HEK293T (cell line): Measurements from ENCODE around the gene FBXO15.

Source experiments
- CTCF ChIA-PET: fragments of 350-600 bp; formaldehyde crosslinking; extraction: SDS; loops from one replicate; lab custom pipeline; 2021; ENCODE audit warnings: antibody characterized with exemption, inconsistent platforms; lab: Yijun Ruan, JAX
- POLR2A ChIA-PET: fragments of 350-600 bp; formaldehyde crosslinking; extraction: SDS; loops from one replicate; lab custom pipeline; 2020; ENCODE audit warnings: antibody characterized with exemption, inconsistent platforms; lab: Yijun Ruan, JAX
- DNase-seq: peaks from one replicate; pipeline ENCODE4 v3.0.0; 2012; ENCODE audit warnings: mixed read lengths; ENCODE audit errors: extremely low spot score
- ARNT ChIP-seq: fragments of 450-650 bp; IDR thresholded peaks from 2 replicates; pipeline ENCODE4 v1.6.1; 2017; ENCODE audit warnings: mild to moderate bottlenecking
- BHLHE40 ChIP-seq: fragments of 450-650 bp; IDR thresholded peaks from 2 replicates; pipeline ENCODE4 v1.6.1; 2016; ENCODE audit warnings: mild to moderate bottlenecking, moderate library complexity, borderline replicate concordance
- CTBP1 ChIP-seq: fragments of 450-650 bp; IDR thresholded peaks from 2 replicates; pipeline ENCODE4 v1.6.1; 2016; ENCODE audit warnings: borderline replicate concordance
- ELF4 ChIP-seq: fragments of 450-650 bp; IDR thresholded peaks from 2 replicates; pipeline ENCODE4 v1.6.1; 2017; ENCODE audit warnings: antibody characterized with exemption
- FOXA1 ChIP-seq: fragments of 450-650 bp; IDR thresholded peaks from 2 replicates; pipeline ENCODE4 v1.6.1; 2016; ENCODE audit warnings: mild to moderate bottlenecking
- FOXK2 ChIP-seq: fragments of 450-650 bp; IDR thresholded peaks from 2 replicates; pipeline ENCODE4 v1.6.1; 2016; ENCODE audit warnings: mild to moderate bottlenecking
- FOXM1 ChIP-seq: fragments of 450-650 bp; IDR thresholded peaks from 2 replicates; pipeline ENCODE4 v1.6.1; 2017; ENCODE audit warnings: mild to moderate bottlenecking, borderline replicate concordance
- HDGF ChIP-seq: fragments of 450-650 bp; IDR thresholded peaks from 2 replicates; pipeline ENCODE4 v1.6.1; 2017; ENCODE audit warnings: antibody characterized with exemption, borderline replicate concordance
- L3MBTL2 ChIP-seq: fragments of 450-650 bp; conservative IDR thresholded peaks from 2 replicates; pipeline ENCODE4 v1.6.1; 2016; ENCODE audit warnings: mild to moderate bottlenecking
- LEF1 ChIP-seq: fragments of 450-650 bp; IDR thresholded peaks from 2 replicates; pipeline ENCODE4 v1.6.1; 2017; ENCODE audit warnings: mild to moderate bottlenecking, borderline replicate concordance
- NFRKB ChIP-seq: fragments of 450-650 bp; IDR thresholded peaks from 2 replicates; pipeline ENCODE4 v1.6.1; 2016; ENCODE audit warnings: mild to moderate bottlenecking, moderate library complexity
- SP1 ChIP-seq: fragments of 450-650 bp; IDR thresholded peaks from 2 replicates; pipeline ENCODE4 v1.6.1; 2017
- SUZ12 ChIP-seq: fragments of 450-650 bp; IDR thresholded peaks from 2 replicates; pipeline ENCODE4 v1.6.1; 2016; ENCODE audit warnings: mild to moderate bottlenecking
- TARDBP ChIP-seq: fragments of 450-650 bp; IDR thresholded peaks from 2 replicates; pipeline ENCODE4 v1.6.1; 2016
- ZNF384 ChIP-seq: fragments of 450-650 bp; IDR thresholded peaks from 2 replicates; pipeline ENCODE4 v1.6.1; 2016
- TF ChIP-seq, protein P1 (sequence below): fragments of 450-650 bp; IDR thresholded peaks from 2 replicates; pipeline ENCODE4 v1.6.1; 2016

Gene FBXO15

DNA sequence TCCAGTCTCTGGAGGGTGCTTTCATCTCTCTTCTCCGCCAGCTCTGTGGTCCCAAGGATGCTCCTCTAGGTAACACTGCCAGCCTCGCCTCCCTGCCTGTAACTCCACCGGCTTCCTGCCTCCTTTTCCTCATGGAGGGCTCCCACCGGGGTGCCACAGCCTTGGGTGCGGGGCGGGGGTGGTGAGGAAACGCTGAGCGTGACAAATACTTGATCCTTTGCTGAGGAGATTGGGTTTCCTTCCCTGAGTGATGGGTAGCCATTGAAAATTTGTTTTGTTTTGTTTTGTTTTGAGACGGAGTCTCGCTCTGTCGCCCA, 25.8 kb upstream of the FBXO15 start:
- POLR2A ChIA-PET = no interaction called here
- TF ChIP-seq TARDBP = no peak
- TF ChIP-seq L3MBTL2 = no peak
- TF ChIP-seq, protein P1, sequence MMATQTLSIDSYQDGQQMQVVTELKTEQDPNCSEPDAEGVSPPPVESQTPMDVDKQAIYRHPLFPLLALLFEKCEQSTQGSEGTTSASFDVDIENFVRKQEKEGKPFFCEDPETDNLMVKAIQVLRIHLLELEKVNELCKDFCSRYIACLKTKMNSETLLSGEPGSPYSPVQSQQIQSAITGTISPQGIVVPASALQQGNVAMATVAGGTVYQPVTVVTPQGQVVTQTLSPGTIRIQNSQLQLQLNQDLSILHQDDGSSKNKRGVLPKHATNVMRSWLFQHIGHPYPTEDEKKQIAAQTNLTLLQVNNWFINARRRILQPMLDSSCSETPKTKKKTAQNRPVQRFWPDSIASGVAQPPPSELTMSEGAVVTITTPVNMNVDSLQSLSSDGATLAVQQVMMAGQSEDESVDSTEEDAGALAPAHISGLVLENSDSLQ = no peak
- TF ChIP-seq ELF4 = no peak
- no peak for TF ChIP-seq FOXM1
- TF ChIP-seq NFRKB = no peak
- no peak for TF ChIP-seq ZNF384
- no peak for TF ChIP-seq FOXK2
- no peak for TF ChIP-seq ARNT
- TF ChIP-seq SUZ12 = no peak
- no peak for TF ChIP-seq CTBP1
- TF ChIP-seq LEF1 = no peak
- no peak for TF ChIP-seq SP1
- TF ChIP-seq HDGF = no peak
- TF ChIP-seq BHLHE40 = no peak
- no peak for TF ChIP-seq FOXA1
- no peak for DNase-seq
- CTCF ChIA-PET = no interaction called here

DNA sequence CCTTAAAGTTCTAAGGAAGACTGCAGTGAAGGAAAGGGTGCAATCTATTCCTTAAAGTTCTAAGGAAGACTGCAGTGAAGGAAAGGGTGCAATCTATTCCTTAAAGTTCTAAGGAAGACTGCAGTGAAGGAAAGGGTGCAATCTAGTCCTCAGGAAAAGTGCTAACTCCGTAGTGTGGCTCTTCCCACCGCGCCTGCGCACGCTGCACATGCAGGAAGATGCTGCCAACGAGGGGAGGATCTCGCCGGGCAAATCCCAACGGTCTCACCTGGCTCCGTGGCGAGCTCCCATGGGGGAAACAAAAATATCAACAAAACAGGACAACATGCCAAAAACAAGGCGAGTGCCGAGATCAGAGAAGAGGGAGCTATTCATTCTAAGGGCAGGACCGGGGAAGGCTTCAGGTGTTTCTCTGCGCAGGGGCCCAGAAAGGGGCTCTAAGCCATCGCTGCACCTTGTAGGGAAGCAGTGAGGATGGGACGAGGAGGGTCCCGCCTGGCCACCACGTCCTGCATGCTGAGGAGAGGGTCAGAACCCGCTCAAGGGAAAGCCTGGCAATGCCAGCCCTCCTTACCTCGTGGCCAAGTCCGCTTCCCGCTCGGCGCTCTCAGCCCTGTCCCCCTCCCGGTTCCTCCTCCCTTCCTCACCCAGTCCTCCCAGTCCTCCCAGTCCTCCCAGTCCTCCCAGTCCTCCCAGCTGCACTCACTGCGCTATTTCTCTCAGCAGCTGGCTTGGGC, 25.2 kb upstream of the FBXO15 start:
- TF ChIP-seq HDGF = no peak
- no peak for TF ChIP-seq FOXM1
- TF ChIP-seq, protein P1 = no peak
- TF ChIP-seq TARDBP = no peak
- TF ChIP-seq L3MBTL2 = no peak
- TF ChIP-seq ZNF384 = no peak
- TF ChIP-seq SUZ12 = no peak
- TF ChIP-seq LEF1 = no peak
- TF ChIP-seq FOXK2 = no peak
- TF ChIP-seq CTBP1 = no peak
- no peak for TF ChIP-seq ARNT
- no peak for TF ChIP-seq NFRKB
- TF ChIP-seq SP1 = no peak
- no peak for TF ChIP-seq FOXA1
- no peak for TF ChIP-seq ELF4
- no peak for TF ChIP-seq BHLHE40
- ChIA-PET POLR2A (no interaction called here), CTCF (no interaction called here)
- no peak for DNase-seq

DNA sequence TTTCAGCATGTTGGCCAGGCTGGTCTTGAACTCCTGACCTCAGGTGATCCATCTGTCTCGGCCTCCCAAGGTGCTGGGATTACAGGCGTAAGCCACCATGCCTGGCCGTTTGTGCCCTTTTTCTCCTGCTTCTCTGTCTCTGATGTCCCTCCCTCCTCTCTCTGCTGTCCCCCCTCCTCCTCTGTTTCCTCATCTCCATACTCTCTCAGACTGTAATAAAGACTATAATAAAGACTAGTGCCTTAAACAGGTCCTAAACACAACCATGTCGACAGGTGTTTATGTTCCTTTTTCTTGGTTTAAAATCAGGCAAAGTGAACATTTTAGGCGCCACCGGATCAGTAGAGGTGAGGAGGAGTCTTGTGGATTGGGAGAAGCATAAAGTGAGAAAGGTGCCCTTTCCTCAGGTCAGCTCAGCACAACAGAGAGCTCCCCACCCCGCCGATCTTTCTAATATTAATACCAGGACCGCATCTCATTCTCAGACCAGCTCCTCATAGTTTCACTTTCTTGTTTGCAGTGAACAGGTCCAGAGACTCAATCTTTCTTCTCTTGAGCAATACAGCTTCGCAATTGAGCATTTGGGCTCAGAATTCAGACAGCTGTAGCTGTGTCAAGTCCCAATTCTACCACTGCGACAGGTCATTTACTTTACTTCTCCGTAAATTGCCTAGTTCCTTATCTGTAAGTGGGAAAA, 24.4 kb upstream of the FBXO15 start:
- ChIA-PET POLR2A (no interaction called here), CTCF (interaction anchor here (0.6 kb wide), 1 partner anchor 15 kb away, joined by 3 read pairs; no protein-coding TSS in a partner anchor)
- no peak for TF ChIP-seq HDGF
- TF ChIP-seq CTBP1 = no peak
- TF ChIP-seq ZNF384 = no peak
- TF ChIP-seq NFRKB = no peak
- TF ChIP-seq ELF4 = no peak
- no peak for TF ChIP-seq LEF1
- TF ChIP-seq SUZ12 = no peak
- TF ChIP-seq BHLHE40 = no peak
- DNase-seq = no peak

DNA sequence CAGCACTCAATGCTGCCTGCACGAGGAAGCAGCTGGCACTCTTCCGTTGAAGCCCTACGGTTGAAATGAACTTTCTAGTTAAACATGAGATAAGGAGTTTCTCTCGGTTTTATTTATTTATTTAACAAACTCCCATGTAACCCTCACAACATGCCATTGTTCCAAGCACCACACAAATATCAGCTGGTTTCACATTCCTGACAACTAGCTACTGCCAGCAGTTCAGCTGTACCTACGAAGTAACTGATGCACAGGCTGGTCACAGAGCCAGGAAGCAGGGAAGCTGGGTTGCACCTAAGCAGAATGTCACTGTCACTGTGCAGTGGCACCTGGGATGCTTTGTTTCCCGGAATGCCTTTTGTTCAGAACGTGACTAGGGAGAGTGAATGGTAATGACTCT, 18.8 kb upstream of the FBXO15 start:
- TF ChIP-seq CTBP1 = no peak
- no peak for TF ChIP-seq FOXK2
- TF ChIP-seq LEF1 = no peak
- no peak for TF ChIP-seq ARNT
- no peak for TF ChIP-seq TARDBP
- TF ChIP-seq FOXM1 = no peak
- TF ChIP-seq, protein P1 = no peak
- TF ChIP-seq BHLHE40 = no peak
- TF ChIP-seq NFRKB = no peak
- no peak for DNase-seq
- ChIA-PET CTCF (interaction anchor here (0.9 kb wide), 1 partner anchor 175 kb away, joined by 3 read pairs; no protein-coding TSS in a partner anchor), POLR2A (no interaction called here)

DNA sequence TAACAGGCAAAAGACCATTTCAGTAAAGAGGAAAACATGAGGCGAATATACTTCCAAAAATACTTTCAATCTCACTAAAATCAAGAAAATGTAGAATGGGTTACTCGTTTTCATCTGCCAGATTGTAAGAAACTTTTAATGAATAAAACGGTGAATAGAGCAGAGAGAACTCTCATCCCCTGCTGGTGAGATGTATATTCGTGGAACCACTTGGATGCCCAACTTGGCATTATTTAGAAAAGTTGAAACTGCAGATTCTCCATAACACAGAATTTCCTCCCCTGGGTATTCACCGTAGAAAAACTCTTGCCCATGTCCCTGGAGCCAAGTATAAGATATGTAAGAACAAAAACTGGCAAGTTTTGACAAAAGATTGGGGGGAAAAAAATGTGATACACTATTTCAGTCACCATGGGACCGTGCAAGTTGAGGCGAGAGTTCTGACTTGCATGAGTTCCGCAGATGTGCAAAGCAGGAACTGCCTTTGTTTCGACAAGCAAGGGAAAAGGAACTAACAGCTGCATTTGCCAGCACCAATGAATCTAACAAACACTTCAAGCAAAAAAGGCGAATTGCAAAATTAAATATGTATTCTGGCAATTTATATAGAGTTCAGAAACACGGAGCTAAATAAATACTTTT, 15.5 kb upstream of the FBXO15 start:
- CTCF ChIA-PET = no interaction called here
- DNase-seq = no peak
- TF ChIP-seq ZNF384 (no peak), ARNT (no peak), FOXK2 (no peak), NFRKB (no peak), FOXA1 (no peak), HDGF (no peak), CTBP1 (no peak), BHLHE40 (no peak), SP1 (no peak), L3MBTL2 (no peak), TARDBP (no peak)
- TF ChIP-seq, protein P1 = no peak
- POLR2A ChIA-PET = no interaction called here

DNA sequence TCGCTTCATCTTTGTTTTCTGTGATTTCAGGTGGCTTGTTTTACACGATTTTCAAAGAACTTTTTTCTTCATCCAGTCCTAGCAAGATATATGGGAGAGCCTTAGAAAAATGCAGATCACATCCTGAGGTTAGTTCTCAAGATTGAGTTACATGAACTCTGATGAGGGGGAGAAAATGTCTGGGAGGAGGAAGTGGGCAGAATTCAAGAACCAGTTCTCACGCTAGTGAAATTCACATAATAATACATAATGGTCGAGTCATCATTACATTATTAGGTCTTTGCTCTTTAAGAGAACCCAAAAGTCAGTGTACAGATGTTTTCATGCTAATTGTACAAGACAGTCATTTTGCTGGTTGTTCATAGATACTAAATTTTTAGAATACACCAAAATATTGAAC, 7.6 kb upstream of the FBXO15 start:
- TF ChIP-seq ELF4 = no peak
- TF ChIP-seq ARNT = no peak
- TF ChIP-seq, protein P1 = no peak
- TF ChIP-seq FOXK2 = no peak
- no peak for TF ChIP-seq BHLHE40
- no peak for TF ChIP-seq L3MBTL2
- TF ChIP-seq HDGF = no peak
- TF ChIP-seq FOXA1 = no peak
- TF ChIP-seq CTBP1 = no peak
- TF ChIP-seq SUZ12 = no peak
- no peak for TF ChIP-seq LEF1
- TF ChIP-seq SP1 = no peak
- TF ChIP-seq FOXM1 = no peak
- no peak for TF ChIP-seq TARDBP
- no peak for TF ChIP-seq NFRKB
- TF ChIP-seq ZNF384 = no peak
- ChIA-PET POLR2A (no interaction called here), CTCF (interaction anchor here (0.7 kb wide), 1 partner anchor 15 kb away, joined by 3 read pairs; no protein-coding TSS in a partner anchor)
- DNase-seq = no peak
